Nucleus accumbens (tissue), 56 donors: ENCODE measurements around the gene NBPF26.
"Not testable (repeated sequence)": the region's sequence is repeated elsewhere in the genome, so short reads cannot be mapped to it uniquely, and the experiment has no call there.

Source experiments
- DNase-seq, 56 donors: peaks; one replicate each; lab custom pipeline; 2025; lab: John Stamatoyannopoulos, UW

Gene NBPF26

DNA sequence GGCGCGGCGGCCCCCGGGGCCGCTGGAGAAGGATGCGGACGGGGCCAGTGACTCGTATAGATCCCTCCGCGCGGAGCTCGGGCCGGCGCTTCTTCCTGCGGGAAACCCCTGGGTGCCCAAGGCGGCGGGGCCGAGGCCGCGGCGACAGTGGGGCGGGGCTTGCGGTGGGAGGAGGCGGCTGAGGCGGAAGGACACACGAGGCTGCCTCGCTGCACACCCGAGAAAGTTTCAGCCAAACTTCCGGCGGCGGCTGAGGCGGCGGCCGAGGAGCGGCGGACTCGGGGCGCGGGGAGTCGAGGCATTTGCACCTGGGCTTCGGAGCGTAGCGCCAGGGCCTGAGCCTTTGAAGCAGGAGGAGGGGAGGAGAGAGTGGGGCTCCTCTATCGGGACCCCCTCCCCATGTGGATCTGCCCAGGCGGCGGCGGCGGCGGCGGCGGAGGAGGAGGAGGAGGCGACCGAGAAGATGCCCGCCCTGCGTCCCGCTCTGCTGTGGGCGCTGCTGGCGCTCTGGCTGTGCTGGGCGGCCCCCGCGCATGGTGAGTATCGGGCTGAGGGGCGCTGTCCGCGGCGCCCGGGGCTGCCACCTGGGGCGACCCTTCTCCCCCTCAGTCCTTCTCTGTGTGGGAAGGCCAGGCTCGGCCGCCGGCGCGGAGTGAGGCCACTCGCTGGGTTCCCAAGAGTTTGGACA is at the start of gene NBPF26:
NBPF26 (plus strand) TSS at position 231 of the 688 bp plus-strand sequence.
- peak in 21 of 56 donors; percentile 2 to 56 (median 24) for DNase-seq

DNA sequence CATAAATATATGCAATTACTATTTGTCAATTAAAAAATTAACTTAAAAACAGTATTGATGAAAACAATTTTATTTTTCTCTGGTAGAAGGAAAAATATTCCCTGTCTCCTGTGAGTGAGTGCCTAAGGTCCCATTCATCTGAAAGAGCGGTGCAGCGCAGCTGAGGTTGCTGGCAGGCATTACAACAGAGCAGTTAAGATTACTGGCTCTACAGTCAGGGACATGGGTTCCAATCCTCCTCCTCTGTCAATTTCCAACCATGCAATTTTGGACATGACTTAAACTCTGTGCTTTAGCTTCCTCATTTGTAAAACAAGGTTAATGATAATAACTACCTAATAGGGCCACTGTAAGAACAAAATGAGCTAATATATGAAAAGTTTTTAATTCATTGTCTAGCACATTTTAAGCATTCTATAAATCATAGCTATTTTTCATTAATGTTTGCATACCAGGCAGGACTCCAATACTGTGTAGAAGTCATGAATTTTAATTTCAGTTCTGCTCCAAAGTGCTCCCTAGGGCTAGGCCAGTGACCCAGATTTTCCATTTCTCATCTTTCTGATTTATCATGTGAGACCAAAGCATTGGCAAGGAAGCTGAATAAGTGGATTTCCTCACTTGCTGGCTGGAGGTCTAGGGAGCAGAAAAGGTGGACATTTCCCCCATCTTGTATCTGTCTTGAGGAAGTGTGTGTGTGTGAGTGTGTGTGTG is 43.5 kb upstream of the NBPF26 start:
- DNase-seq, result not testable (repeated sequence)

DNA sequence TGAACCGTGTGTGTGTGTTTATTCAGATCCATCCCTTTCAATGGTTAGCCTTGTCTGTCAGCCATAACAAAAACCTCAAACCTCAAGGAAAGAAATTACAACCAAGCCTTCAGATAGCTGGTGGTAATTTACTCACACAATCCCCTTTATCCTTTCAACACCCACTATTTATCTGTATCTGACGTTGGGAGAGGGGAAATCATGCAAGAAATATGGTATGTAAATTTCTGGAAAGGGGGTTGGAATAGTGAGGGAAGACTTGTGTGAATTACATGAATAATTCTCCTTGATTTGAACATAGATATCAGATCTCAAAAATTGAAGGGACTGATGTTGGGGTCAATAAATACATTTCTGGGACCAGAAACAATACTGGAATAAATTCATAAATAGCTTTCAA is 42.8 kb upstream of the NBPF26 start:
- not testable (repeated sequence) for DNase-seq

DNA sequence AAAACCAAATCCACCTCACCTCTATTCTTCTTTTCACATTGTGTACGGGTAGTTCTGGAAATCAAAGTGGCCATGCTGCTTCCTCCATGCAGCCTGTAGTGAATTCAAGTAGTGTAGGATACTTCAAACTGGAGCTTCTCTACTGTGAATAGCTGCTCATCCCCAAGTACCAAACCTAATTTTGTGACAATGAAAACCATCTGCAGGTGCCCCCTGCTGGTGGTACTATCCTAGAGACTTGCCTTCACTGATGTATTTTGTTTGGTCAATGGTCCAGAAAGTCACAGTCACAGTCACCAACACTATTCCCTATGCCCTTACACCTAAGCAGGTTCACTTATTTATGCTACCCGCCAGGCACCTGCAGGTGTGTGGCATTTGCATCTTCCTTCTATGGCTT is 39.3 kb upstream of the NBPF26 start:
- not testable (repeated sequence) for DNase-seq

DNA sequence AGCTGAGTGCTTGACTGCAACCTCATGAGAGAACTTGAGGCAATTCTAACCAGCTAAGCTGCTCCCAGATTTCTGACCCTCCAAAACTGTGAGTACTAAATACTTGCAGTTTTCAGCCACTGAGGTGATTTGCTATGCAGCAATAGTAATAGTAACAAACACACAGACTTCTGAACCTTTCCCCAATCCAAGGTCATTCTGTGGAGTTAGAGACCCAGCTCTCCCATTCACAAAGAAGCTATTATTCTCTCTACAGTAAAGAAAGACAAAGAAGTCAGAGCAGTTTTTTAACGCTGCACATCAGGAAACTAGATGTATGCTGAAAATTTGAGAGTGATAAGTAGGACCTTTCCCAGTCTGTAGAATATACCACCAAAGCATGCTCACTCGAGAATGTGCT is 38.1 kb upstream of the NBPF26 start:
- not testable (repeated sequence) for DNase-seq

DNA sequence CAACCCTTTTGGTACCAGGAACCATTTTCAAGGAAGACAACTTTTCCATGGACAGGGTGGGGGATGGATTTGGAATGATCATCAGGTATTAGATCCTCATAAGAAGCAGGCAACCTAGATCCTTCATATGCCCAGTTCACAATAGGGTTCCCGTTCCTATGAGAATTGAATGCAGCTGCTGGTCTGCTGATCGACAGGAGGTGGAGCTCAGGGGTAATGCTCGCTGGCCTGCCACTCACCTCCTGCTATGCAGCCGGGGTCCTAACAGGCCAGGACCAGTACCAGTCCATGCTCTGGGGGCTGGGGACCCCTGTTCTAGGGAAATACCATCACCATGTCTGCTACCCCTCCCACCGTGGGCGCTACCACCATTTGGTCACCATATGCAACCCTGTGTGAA is 36.5 kb upstream of the NBPF26 start:
- not testable (repeated sequence) for DNase-seq

DNA sequence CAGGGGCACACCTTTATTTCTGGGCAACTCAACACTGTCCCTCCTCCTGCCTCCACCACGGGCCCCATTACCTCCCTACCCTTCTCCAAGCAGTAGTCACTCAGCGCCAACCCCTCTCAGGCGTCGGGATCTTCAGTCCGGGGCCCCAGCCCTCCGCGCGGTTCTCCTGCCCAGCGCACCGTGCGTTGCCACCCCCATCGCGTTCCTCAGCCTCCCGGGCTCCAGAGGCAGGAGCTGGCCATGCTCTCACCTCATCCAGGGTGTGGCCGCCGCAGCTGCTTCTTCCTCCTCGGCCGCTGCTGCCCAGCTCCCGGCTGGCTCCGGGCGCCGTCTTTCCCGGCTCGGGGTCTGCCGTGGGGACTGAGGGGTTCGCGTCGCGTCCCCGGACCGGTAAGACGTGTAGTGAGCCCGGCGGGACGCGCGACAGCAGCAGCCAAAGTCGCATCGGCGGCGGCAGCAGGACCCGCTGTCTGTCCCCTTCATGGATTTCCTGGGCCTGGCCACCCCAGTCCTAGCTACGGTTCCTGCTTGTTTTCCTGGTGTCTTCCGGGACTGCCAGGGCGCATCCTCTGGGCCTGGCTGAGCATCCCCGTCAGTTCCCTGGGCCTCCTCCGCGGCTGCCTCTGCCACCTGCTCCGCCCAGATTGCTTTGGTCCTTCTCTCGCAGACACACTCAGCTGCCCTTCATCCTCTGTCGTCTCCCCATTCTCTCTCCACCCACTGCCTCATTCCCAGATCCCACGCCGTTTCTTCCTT is 22.8 kb upstream of the NBPF26 start:
- peak in 1 of 56 donors; percentile 41 for DNase-seq

DNA sequence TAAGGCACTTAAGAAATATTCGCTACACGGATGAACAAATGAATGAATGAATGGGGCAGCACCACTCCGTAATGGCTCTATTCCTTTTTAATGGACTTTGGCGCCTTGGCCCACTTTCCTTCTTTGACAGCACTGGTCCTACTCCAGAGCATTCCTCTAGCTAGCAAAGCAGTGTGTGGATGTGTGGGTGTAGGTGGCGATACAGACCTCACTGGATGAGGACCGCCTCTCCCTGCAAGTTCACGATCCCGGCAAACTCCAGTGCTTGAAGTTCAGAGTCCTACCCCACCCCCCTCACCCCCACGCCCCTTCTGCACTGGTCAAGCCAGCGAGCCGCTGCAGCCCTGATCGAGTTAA is 409 bp upstream of the NBPF26 start:
- DNase-seq, result not testable (repeated sequence)

DNA sequence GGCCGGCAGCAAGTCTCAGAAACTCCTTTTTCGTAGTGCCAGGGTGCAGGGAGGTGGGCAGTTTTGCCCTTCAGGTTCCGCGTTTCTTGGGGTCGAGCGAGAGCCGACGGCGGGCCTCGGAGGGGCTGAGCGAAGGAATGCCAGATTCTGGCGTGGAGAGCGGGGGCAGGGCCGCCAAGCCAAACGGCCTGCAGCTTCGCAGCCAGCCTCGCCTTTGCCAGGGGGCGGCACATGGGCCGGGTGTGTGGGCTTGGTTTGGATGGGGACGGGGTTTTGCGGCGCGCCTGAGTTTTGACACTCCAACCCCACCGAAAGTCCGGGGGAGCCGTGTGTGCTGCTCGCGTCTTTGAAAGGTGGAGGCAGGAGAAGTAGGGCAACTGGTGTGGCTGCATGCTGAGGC is 762 bp downstream of the NBPF26 start:
- not testable (repeated sequence) for DNase-seq

DNA sequence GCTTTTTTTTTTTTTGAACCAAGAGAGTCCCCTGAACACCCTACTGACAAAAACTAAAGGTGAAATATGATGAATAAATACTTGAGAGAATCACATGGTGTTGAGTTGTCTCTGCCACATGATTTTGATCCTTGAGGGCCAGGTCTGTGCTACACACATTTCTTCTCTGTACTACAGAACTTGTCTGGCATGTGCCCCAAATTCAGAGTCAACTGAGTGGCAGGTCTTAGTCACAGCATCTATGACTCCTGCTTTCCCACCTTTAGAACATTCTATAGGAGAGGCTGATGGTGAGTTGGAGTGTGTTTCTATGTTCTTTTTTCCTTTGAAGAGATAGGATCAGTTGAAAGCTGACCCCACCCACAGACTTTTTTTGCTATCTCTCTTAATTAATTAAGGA is 5.1 kb downstream of the NBPF26 start:
- not testable (repeated sequence) for DNase-seq

DNA sequence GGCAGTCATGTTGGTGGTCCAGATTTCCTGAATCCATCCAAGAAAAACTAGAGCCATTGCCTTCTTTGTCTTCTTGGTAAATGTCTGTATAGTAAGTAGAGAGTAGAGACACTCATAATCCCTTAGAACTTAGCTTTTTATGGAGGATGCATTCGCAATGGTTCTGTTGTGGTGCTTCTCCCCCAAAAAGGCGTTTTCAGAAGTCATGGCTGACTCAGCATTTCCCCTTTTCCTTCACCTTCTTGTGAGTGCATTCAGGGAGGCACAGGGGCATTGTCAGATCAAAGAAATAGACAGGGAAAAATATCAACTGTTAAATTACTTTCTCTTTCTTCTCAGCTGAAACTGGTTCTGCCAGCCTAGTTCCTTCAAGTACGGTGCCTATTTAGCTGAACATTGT is 45.3 kb downstream of the NBPF26 start:
- not testable (repeated sequence) for DNase-seq

DNA sequence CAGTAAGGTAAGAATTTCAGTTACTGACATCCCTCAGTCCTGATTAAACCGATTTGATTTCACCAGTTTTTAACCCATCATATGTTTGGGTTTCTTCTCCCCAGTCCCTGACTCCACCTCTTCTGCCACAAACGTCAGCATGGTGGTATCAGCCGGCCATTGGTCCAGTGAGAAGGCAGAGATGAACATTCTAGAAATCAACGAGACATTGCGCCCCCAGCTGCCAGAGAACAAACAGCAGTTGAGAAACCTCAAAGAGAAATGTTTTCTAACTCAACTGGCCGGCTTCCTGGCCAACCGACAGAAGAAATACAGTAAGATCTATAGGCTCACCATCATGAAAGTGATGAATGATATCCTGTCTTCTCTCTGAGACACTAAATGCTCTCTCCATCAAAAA is 81.7 kb downstream of the NBPF26 start:
- not testable (repeated sequence) for DNase-seq

DNA sequence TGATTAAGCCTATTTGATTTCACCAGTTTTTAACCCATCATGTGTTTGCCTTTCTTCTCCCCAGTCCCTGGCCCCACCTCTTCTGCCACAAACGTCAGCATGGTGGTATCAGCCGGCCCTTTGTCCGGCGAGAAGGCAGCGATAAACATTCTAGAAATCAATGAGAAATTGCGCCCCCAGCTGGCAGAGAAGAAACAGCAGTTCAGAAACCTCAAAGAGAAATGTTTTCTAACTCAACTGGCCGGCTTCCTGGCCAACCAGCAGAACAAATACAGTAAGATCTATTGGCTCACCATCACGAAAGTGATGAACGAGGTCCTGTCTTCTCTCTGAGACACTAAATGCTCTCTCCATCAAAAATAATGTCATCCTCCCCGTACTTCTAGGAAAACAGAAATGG is 88.1 kb downstream of the NBPF26 start:
- DNase-seq, result peak in 27 of 56 donors; percentile 0 to 62 (median 10)

DNA sequence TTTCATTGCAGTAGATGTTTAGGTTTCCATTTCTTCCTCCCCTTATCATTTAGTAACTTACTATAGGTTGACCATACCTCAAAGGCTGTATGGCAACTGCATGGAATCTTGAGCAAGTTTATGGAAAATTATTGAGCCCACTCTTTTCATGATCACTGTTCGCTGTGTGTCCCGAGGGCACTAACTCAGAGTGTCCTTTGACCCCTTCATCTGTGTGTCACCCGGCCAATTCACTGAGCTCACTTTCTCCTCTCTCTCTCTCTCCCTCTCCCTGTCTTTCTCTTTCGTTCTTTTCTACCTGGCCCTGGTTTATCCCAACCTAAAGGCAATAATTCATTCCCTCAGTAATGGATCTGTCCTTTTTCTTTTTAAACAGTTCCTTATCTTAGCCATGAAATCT is 101.3 kb downstream of the NBPF26 start:
- DNase-seq, result not testable (repeated sequence)

DNA sequence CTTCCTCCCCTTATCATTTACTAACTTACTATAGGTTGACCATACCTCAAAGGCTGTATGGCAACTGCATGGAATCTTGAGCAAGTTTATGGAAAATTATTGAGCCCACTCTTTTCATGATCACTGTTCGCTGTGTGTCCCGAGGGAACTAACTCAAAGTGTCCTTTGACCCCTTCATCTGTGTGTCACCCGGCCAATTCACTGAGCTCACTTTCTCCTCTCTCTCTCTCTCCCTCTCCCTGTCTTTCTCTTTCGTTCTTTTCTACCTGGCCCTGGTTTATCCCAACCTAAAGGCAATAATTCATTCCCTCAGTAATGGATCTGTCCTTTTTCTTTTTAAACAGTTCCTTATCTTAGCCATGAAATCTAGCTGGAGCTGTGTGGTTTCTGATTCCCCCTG is 102.9 kb downstream of the NBPF26 start:
- not testable (repeated sequence) for DNase-seq

DNA sequence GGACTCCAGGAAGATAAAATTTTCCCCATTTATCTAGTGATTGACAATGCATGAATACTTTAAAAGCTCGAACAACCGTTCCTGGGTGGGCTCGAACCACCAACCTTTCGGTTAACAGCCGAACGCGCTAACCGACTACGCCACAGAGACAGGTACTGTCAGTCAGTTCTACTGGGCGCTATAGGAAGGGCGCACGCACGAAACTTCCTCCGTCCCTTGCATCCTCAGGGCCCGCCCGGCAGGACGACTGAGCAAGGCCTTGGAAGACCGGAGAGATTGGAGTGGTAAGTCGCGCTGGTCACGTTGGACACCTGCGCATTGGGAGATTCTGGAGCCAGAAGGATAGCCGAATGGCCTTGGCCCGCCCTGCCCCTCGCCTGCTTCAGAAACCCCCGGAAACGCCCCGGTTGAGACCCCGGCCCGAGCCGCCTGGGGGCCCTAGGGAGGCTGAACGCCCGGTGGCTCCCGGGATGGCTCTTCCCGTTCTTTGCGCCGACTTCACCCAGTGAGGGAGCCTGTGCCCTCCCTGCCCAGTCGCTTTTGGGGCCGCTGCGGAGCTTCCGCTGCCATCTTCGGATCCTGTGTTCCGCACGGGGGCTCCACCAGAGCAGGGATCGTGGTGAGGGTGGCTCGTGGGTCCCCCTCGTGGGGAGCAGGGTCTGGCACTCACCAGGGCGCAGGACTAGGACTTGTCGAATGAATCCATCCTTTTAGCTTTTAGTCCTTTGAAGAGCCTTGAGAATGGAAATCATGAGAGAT is 120.6 kb downstream of the NBPF26 start:
- DNase-seq, result peak in 44 of 56 donors; percentile 2 to 84 (median 49)

DNA sequence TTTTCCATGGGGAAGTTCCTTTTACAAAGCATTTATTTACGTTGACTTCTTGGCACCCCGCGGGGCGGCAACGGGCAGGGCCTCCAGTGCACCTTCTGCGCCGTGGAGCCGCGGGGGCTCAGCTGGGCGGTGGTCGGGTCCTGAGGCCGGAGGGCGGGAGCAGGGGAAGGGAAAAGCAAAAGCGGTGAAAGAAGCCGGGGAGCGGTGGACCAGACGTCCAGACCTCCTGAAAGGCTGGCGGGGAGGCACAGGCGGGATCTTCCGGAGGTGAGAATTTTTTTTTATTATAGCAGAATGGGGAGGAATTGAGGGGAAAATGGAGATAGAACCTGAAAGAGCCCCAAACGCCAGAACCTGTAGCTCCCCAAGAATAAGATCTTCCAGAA is 121.2 kb downstream of the NBPF26 start:
- DNase-seq, result not testable (repeated sequence)

DNA sequence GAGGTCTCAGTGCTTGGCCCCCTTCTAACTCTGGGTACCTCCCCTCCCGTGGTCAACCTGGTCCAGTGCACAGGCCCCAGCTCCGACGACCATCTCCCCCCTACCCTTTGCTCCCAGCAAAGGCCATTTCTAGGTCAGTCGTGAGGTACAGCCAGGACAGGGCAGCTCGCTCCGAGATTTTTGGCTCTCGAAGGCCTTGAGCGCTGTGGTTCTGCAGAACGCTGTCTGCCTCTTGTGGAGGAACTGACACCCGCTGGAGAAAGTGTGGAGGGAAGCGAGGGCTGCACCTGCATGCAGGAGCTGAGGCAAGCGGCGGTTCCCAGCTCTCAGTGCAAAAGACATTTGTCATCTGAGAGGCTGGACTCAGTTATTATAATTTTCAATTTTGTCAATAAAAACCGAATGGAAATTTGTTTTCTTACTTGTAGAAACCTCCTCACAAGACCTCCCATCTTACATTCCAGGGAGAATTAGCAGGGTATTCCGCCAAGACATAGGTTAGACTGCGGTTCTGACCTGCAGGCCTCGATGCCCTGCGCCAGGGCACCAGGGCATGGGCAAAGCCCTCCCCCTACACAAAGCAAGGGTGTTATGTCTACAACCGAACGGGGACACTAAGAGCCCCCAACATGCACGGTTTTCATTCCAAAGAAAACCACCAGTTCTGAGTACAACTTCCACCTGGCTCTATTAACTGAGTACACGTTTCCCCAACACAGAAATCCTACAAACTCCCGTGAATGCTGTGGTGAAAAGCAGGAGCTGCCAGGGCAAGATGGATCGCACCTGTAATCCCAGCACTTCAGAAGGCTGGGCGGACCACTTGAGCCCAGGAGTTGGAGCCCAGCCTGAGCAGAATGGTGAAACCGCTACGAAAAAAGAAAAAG is 125.9 kb downstream of the NBPF26 start:
- not testable (repeated sequence) for DNase-seq

DNA sequence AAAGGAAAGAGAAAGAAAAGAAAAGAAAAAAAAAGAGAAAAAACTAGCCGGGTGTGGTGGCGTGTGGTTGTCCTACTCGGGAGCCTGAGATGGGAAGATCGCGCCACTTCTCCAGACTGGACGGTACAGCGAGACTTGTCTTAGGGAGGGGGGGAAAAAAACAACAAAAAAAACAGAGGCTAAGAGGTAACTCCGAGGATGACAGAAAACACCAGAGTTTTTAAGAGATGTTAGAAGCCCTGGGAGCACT is 126.5 kb downstream of the NBPF26 start:
- peak in 4 of 56 donors; percentile 0 to 19 (median 14) for DNase-seq
